HepG2 (cell line): ENCODE results near the gene CRYM. TPM values are rescaled to one million over a fixed set of nuclear protein-coding genes. Genes with fewer than 3 reads are reported as not detected.
A peak's percentile ranks its signal among the peaks of the same experiment; 100 is the strongest.

ENCODE experiments used
- AHR ChIP-seq: IDR thresholded peaks from 2 replicates; pipeline ENCODE4 v1.6.1; 2018; ENCODE audit warnings: missing genetic modification reagents, missing compliant biosample characterization
- CBX5 ChIP-seq: sonication (generic); formaldehyde crosslinking; IDR thresholded peaks from 2 replicates; pipeline ENCODE4 v1.4.0; 2020; ENCODE audit warnings: missing genetic modification reagents, borderline replicate concordance
- FOSL2 ChIP-seq: sonication (generic); formaldehyde crosslinking; IDR thresholded peaks from 2 replicates; pipeline ENCODE4 v1.4.0; 2020; ENCODE audit warnings: missing genetic modification reagents
- GATAD1 ChIP-seq: IDR thresholded peaks from 2 replicates; pipeline ENCODE4 v1.6.1; 2016; ENCODE audit warnings: missing genetic modification reagents, missing compliant biosample characterization
- KDM5B ChIP-seq: sonication (generic); formaldehyde crosslinking; IDR thresholded peaks from 2 replicates; pipeline ENCODE4 v1.4.0; 2020; ENCODE audit warnings: missing genetic modification reagents, mild to moderate bottlenecking, borderline replicate concordance
- ONECUT2 ChIP-seq: sonication (generic); formaldehyde crosslinking; IDR thresholded peaks from 2 replicates; pipeline ENCODE4 v1.4.0; 2020; ENCODE audit warnings: missing genetic modification reagents
- RAD51 ChIP-seq: fragments of 450-650 bp; IDR thresholded peaks from 2 replicates; pipeline ENCODE4 v1.6.1; 2016; ENCODE audit warnings: borderline replicate concordance
- RARG ChIP-seq: sonication (generic); formaldehyde crosslinking; IDR thresholded peaks from 2 replicates; pipeline ENCODE4 v1.4.0; 2020; ENCODE audit warnings: low read depth, mild to moderate bottlenecking, missing genetic modification reagents
- XRCC5 ChIP-seq: fragments of 200-400 bp; formaldehyde crosslinking; optimal IDR thresholded peaks from 2 replicates; pipeline ENCODE3; 2017; ENCODE audit warnings: mild to moderate bottlenecking, low read length
- ZIK1 ChIP-seq: sonication (generic); formaldehyde crosslinking; IDR thresholded peaks from 2 replicates; pipeline ENCODE4 v1.5.0; 2020; ENCODE audit warnings: mild to moderate bottlenecking, low read depth, missing genetic modification reagents, borderline replicate concordance
- ZKSCAN8 ChIP-seq: IDR thresholded peaks from 2 replicates; pipeline ENCODE4 v1.6.1; 2016; ENCODE audit warnings: borderline replicate concordance, missing genetic modification reagents, missing compliant biosample characterization
- polyA plus RNA-seq, 8 experiments: library from polyadenylated mRNA; depleted of rRNA in 3 of 8; stranded (reverse) in 7 of 8; unstranded in 1 of 8; fragments of >200 nt; fragmentation: Illumina TruSeq in 4 of 8; extraction: Trizol in 4 of 8; gene quantifications; 2 replicates each; pipeline versions ENCODE4 v1.2.1 to v1.2.3, GENCODE V29; 2011 to 2016; ENCODE audit warnings: low read depth in 4 of 8, missing spikeins in 1 of 8, mixed read lengths in 1 of 8; ENCODE audit not compliant: insufficient read depth in 1 of 8
- total RNA-seq, 5 experiments: library from RNA; depleted of rRNA; stranded (reverse); fragments of >200 nt; fragmentation: Illumina TruSeq; extraction: Trizol; gene quantifications; 2 replicates each; pipeline ENCODE4 v1.2.3, GENCODE V29; 2016; ENCODE audit warnings: low read depth in 1 of 5
- TF ChIP-seq, protein P1 (sequence below): sonication (generic); formaldehyde crosslinking; IDR thresholded peaks from 2 replicates; pipeline ENCODE4 v1.5.1; 2020; ENCODE audit warnings: mild to moderate bottlenecking, moderate library complexity, missing genetic modification reagents
- TF ChIP-seq, protein P2 (sequence below), 2 experiments: sonication (generic) in 1 of 2; formaldehyde crosslinking in 1 of 2; IDR thresholded peaks; 2 replicates each; pipeline versions ENCODE4 v1.6.1 to v1.9.0; 2014 to 2022; ENCODE audit warnings: antibody characterized with exemption in 1 of 2, borderline replicate concordance in 1 of 2, inconsistent platforms in 1 of 2, low read depth in 1 of 2, missing genetic modification reagents in 1 of 2
- TF ChIP-seq, protein P3 (sequence below): sonication (generic); formaldehyde crosslinking; IDR thresholded peaks from 2 replicates; pipeline ENCODE4 v1.8.0; 2022; ENCODE audit warnings: low read depth, missing genetic modification reagents
- TF ChIP-seq, protein P4 (sequence below): sonication (generic); formaldehyde crosslinking; IDR thresholded peaks from 2 replicates; pipeline ENCODE4 v1.8.1; 2023; ENCODE audit warnings: mild to moderate bottlenecking, moderate library complexity, missing genetic modification reagents
- TF ChIP-seq, protein P5 (sequence below): sonication (generic); formaldehyde crosslinking; IDR thresholded peaks from 2 replicates; pipeline ENCODE4 v1.8.0; 2022; ENCODE audit warnings: missing genetic modification reagents, mild to moderate bottlenecking, inconsistent platforms, borderline replicate concordance

The CRYM gene
- total and polyA plus RNA-seq, 2 of the 13 experiments (the other 11 are each of a cell fraction or from before 2014, with no cell fraction given): 1.9 to 2.2 TPM

DNA sequence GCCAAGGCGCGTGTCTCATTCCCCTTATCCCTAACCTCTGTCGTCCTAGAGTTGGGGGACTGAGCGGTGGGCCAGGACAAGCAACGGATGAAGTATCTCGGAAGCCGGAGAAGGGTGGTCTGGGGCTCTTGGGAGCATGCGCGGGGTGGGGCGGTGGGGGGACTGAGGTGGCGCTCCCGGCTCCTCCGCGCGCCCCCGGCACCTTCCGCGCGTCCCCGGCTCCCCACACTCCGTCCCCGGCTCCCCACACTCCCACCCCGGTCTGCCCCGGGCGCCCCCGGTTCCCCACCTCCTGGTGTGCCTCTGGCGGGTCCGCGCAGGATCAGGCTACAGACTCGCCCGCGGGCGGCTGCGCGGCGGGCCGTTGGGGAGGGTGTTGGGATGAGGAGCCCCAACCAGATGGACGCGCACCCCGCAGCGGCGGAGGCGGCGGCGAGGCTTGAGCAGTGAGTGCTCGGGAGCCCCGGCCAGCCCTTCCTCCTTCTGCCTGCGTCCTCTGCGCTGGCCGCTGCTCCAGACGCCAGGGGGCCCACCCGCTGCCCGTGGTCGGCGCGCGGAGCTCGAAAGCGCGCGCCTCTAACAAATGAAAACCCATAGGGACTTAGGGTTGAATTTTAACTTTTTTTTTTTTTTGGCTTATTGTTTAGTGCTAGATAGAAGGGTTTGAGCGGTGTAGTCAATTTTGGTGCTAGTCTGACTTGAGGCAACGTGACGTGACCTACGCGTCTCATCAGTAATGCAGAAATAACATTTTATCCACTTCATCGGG, 5.6 kb upstream of the CRYM start (continued):
- TF ChIP-seq, protein P1, sequence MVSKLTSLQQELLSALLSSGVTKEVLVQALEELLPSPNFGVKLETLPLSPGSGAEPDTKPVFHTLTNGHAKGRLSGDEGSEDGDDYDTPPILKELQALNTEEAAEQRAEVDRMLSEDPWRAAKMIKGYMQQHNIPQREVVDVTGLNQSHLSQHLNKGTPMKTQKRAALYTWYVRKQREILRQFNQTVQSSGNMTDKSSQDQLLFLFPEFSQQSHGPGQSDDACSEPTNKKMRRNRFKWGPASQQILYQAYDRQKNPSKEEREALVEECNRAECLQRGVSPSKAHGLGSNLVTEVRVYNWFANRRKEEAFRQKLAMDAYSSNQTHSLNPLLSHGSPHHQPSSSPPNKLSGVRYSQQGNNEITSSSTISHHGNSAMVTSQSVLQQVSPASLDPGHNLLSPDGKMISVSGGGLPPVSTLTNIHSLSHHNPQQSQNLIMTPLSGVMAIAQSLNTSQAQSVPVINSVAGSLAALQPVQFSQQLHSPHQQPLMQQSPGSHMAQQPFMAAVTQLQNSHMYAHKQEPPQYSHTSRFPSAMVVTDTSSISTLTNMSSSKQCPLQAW (CRISPR knock-in tag): no peak; the same call in 1 of the 2 replicates
- no peak for TF ChIP-seq RARG (CRISPR knock-in tag)
- TF ChIP-seq, protein P2, sequence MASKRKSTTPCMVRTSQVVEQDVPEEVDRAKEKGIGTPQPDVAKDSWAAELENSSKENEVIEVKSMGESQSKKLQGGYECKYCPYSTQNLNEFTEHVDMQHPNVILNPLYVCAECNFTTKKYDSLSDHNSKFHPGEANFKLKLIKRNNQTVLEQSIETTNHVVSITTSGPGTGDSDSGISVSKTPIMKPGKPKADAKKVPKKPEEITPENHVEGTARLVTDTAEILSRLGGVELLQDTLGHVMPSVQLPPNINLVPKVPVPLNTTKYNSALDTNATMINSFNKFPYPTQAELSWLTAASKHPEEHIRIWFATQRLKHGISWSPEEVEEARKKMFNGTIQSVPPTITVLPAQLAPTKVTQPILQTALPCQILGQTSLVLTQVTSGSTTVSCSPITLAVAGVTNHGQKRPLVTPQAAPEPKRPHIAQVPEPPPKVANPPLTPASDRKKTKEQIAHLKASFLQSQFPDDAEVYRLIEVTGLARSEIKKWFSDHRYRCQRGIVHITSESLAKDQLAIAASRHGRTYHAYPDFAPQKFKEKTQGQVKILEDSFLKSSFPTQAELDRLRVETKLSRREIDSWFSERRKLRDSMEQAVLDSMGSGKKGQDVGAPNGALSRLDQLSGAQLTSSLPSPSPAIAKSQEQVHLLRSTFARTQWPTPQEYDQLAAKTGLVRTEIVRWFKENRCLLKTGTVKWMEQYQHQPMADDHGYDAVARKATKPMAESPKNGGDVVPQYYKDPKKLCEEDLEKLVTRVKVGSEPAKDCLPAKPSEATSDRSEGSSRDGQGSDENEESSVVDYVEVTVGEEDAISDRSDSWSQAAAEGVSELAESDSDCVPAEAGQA (IDR thresholded peaks at IDR 0.05; ENCODE audit: low read depth): no peak
- TF ChIP-seq, protein P2 (CRISPR knock-in tag; IDR thresholded peaks at IDR 0.05; ENCODE audit: borderline replicate concordance): 0 out of 2 replicates have a peak, but pooled peaks have one; percentile 5
- TF ChIP-seq ZKSCAN8 (CRISPR knock-in tag): 0 out of 2 replicates have a peak, but pooled peaks have one; percentile 64
- no peak for TF ChIP-seq CBX5 (CRISPR knock-in tag)
- TF ChIP-seq, protein P3, sequence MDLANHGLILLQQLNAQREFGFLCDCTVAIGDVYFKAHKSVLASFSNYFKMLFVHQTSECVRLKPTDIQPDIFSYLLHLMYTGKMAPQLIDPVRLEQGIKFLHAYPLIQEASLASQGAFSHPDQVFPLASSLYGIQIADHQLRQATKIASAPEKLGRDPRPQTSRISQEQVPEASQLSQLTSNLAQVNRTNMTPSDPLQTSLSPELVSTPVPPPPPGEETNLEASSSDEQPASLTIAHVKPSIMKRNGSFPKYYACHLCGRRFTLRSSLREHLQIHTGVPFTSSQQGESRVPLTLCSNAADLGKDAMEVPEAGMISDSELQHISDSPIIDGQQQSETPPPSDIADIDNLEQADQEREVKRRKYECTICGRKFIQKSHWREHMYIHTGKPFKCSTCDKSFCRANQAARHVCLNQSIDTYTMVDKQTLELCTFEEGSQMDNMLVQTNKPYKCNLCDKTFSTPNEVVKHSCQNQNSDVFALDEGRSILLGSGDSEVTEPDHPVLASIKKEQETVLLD (CRISPR knock-in tag): no peak
- TF ChIP-seq, protein P4, sequence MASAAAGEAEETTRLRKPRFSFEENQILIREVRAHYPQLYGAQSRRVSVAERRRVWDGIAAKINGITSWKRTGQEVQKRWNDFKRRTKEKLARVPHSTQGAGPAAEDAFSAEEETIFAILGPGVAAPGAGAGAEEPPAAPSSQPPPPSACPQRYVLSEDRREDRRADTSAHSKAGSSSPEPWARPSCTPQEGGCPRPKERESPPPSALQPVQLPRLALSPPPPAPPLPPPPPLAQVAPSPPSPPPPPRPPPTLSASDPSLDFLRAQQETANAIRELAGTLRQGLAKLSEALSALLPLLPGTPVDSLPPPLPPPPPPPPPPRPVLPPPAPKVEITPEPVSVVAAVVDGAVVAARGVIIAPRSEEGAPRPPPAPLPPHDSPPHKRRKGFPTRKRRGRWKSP (CRISPR knock-in tag): peak; percentile 67; the same call in 1 of the 2 replicates
- no peak for TF ChIP-seq GATAD1 (CRISPR knock-in tag)
- TF ChIP-seq, protein P5, sequence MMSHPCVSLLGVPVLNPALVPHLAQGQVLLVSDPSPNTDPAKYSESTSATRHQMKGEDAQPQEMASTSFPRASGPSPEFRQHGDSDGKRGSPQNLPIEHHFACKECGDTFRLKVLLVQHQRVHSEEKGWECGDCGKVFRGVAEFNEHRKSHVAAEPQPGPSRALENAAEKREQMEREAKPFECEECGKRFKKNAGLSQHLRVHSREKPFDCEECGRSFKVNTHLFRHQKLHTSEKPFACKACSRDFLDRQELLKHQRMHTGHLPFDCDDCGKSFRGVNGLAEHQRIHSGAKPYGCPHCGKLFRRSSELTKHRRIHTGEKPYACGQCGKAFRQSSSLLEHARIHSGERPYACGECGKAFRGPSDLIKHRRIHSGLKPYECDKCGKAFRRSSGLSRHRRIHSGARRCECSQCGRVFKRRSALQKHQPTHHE (CRISPR knock-in tag): no peak
- TF ChIP-seq RAD51: no peak
- no peak for TF ChIP-seq AHR (CRISPR knock-in tag)
- TF ChIP-seq XRCC5: peak; percentile 92
- peak; percentile 55; the same call in 1 of the 2 replicates for TF ChIP-seq KDM5B (CRISPR knock-in tag)
- no peak for TF ChIP-seq ONECUT2 (CRISPR knock-in tag)
- peak; percentile 88 for TF ChIP-seq ZIK1 (CRISPR knock-in tag)
- TF ChIP-seq FOSL2 (CRISPR knock-in tag): peak; percentile 48
